ENCODE data around the gene POLDIP2. TPM values are rescaled to one million over a fixed set of nuclear protein-coding genes. Genes with fewer than 3 reads are reported as not detected.

POLDIP2 gene
- total RNA-seq, 2 donors from 2014 or later, result 98.9 to 108 TPM

GRCh38 chr17:28325211-28325610 lies 32.1 kb downstream of the POLDIP2 start:
- no peak for TF ChIP-seq CTCF (IDR thresholded peaks at IDR 0.05)
- H3K4me3 ChIP-seq, result no peak overlapping the region
- no peak for DNase-seq (ENCODE audit: low spot score)

GRCh38 chr17:28324781-28325180 lies 32.5 kb downstream of the POLDIP2 start:
- no peaks in the 10 kb centered on the region for H3K27me3 ChIP-seq
- no peak overlapping the region for H3K4me3 ChIP-seq
- DNase-seq (ENCODE audit: low spot score), result no peak
- H3K9me3 ChIP-seq, result no peaks in the 10 kb centered on the region
- peaks cover 0 to 4% of the 10 kb centered on the region in 2 donors for H3K4me1 ChIP-seq
- no peak for TF ChIP-seq CTCF (IDR thresholded peaks at IDR 0.05)
- H3K36me3 ChIP-seq, result peaks cover 28% of the 10 kb centered on the region
- no peak overlapping the region for H3K27ac ChIP-seq

More at GRCh38 chr17:28325211-28325610, 32.1 kb downstream of the POLDIP2 start:
- peaks cover 29% of the 10 kb centered on the region for H3K36me3 ChIP-seq
- H3K9me3 ChIP-seq, result no peaks in the 10 kb centered on the region
- H3K27me3 ChIP-seq, result no peaks in the 10 kb centered on the region
- H3K4me1 ChIP-seq, result peaks cover 0 to under 1% of the 10 kb centered on the region in 2 donors
- H3K27ac ChIP-seq, result no peak overlapping the region

GRCh38 chr17:28324267-28324745 lies 33.0 kb downstream of the POLDIP2 start:
- no peak for DNase-seq (ENCODE audit: low spot score)
- H3K36me3 ChIP-seq, result peaks cover 24% of the 10 kb centered on the region
- H3K4me3 ChIP-seq, result no peak overlapping the region
- H3K27ac ChIP-seq, result no peak overlapping the region
- peaks cover 0 to 9% of the 10 kb centered on the region in 2 donors for H3K4me1 ChIP-seq
- no peaks in the 10 kb centered on the region for H3K27me3 ChIP-seq
- no peak for TF ChIP-seq CTCF (IDR thresholded peaks at IDR 0.05)
- no peaks in the 10 kb centered on the region for H3K9me3 ChIP-seq

GRCh38 chr17:28320215-28321061 lies 36.9 kb downstream of the POLDIP2 start:
- Histone ChIP-seq H3K27me3 (no peaks in the 10 kb centered on the region), H3K36me3 (no peaks in the 10 kb centered on the region), H3K4me1 (peaks cover 0 to 18% of the 10 kb centered on the region in 2 donors), H3K27ac (no peak overlapping the region), H3K4me3 (no peak overlapping the region), H3K9me3 (no peaks in the 10 kb centered on the region)
- TF ChIP-seq CTCF (IDR thresholded peaks at IDR 0.05), result no peak
- no peak for DNase-seq (ENCODE audit: low spot score)

GRCh38 chr17:28319598-28319935 lies 37.8 kb downstream of the POLDIP2 start:
- Histone ChIP-seq H3K27me3 (no peaks in the 10 kb centered on the region), H3K36me3 (no peaks in the 10 kb centered on the region), H3K9me3 (no peaks in the 10 kb centered on the region), H3K4me1 (peaks cover 0 to 18% of the 10 kb centered on the region in 2 donors), H3K27ac (peak overlapping the region; percentile 47 to 52), H3K4me3 (peak overlapping the region; percentile 55 to 64)
- no peak for TF ChIP-seq CTCF (IDR thresholded peaks at IDR 0.05)
- DNase-seq (ENCODE audit: low spot score), result no peak

Measured in right atrium auricular region (tissue), 2 donors.